ENCODE data around the gene DCAF4. TPM values are rescaled to one million over a fixed set of nuclear protein-coding genes. Genes with fewer than 3 reads are reported as not detected.

The DCAF4 gene
- total RNA-seq, 1 experiment from 2014 or later = 23.4 TPM

- H3K36me3 ChIP-seq (ENCODE audit: insufficient read depth, low read length, poor library complexity, severe bottlenecking) = no peaks in the 10 kb centered on the region
- POLR2A ChIA-PET (ENCODE audit: low non-redundant PET) = no interaction called here
- intact Hi-C loops (cut with micrococcal nuclease; ENCODE audit: unreplicated experiment) = no loop called here
- no peak for DNase-seq (ENCODE audit: low spot score)
- H3K9me3 ChIP-seq (ENCODE audit: low read depth, low read length, poor library complexity, severe bottlenecking) = no peaks in the 10 kb centered on the region
- BruUV-seq (replicated peaks) = no TSS peak
- H3K27me3 ChIP-seq (replicated peaks; ENCODE audit: insufficient read depth, low read depth, low read length, poor library complexity) = no peaks in the 10 kb centered on the region
- CTCF ChIA-PET = interaction anchor here (0.6 kb wide), 1 partner anchor 32 kb away, joined by 3 read pairs; no protein-coding TSS in a partner anchor
- no peak overlapping the region for H3K27ac ChIP-seq (ENCODE audit: low read depth, low read length, poor library complexity, severe bottlenecking)
- TF ChIP-seq EZH2 (IDR thresholded peaks at IDR 0.05; ENCODE audit: borderline replicate concordance, low read depth, low read length, poor library complexity, severe bottlenecking) (no peak), CTCF (conservative IDR thresholded peaks at IDR 0.05; ENCODE audit: low read depth, low read length) (no peak)
- no peaks in the 10 kb centered on the region for H3K4me1 ChIP-seq (ENCODE audit: insufficient read depth, low read length, poor library complexity, severe bottlenecking)
- H3K4me3 ChIP-seq (ENCODE audit: low read depth, low read length, poor library complexity, severe bottlenecking) = no peak overlapping the region
Measured at GRCh38 chr14:72916174-72916573, 10.1 kb upstream of the DCAF4 start.

GRCh38 chr14:72917094-72917802, 9.0 kb upstream of the DCAF4 start:
- CTCF ChIA-PET = interaction anchor here (0.5 to 1.1 kb wide), 2 partner anchors 15 to 31 kb away, joined by 4 to 5 read pairs; no protein-coding TSS in a partner anchor
- no peaks in the 10 kb centered on the region for H3K36me3 ChIP-seq (ENCODE audit: insufficient read depth, low read length, poor library complexity, severe bottlenecking)
- POLR2A ChIA-PET (ENCODE audit: low non-redundant PET) = interaction anchor here (0.5 kb wide), 1 partner anchor 111 kb away, joined by 10 read pairs; no protein-coding TSS in a partner anchor
- H3K27me3 ChIP-seq (replicated peaks; ENCODE audit: insufficient read depth, low read depth, low read length, poor library complexity) = no peaks in the 10 kb centered on the region
- TF ChIP-seq EZH2 (IDR thresholded peaks at IDR 0.05; ENCODE audit: borderline replicate concordance, low read depth, low read length, poor library complexity, severe bottlenecking) (no peak), CTCF (conservative IDR thresholded peaks at IDR 0.05; ENCODE audit: low read depth, low read length) (no peak)
- no peaks in the 10 kb centered on the region for H3K9me3 ChIP-seq (ENCODE audit: low read depth, low read length, poor library complexity, severe bottlenecking)
- no peak overlapping the region for H3K4me3 ChIP-seq (ENCODE audit: low read depth, low read length, poor library complexity, severe bottlenecking)
- no peak overlapping the region for H3K27ac ChIP-seq (ENCODE audit: low read depth, low read length, poor library complexity, severe bottlenecking)
- no peak for DNase-seq (ENCODE audit: low spot score)
- H3K4me1 ChIP-seq (ENCODE audit: insufficient read depth, low read length, poor library complexity, severe bottlenecking) = no peaks in the 10 kb centered on the region
- intact Hi-C loops (cut with micrococcal nuclease; ENCODE audit: unreplicated experiment) = no loop called here
- no TSS peak for BruUV-seq (replicated peaks)

- Histone ChIP-seq H3K36me3 (ENCODE audit: insufficient read depth, low read length, poor library complexity, severe bottlenecking) (no peaks in the 10 kb centered on the region), H3K27ac (ENCODE audit: low read depth, low read length, poor library complexity, severe bottlenecking) (no peak overlapping the region), H3K9me3 (ENCODE audit: low read depth, low read length, poor library complexity, severe bottlenecking) (no peaks in the 10 kb centered on the region), H3K4me1 (ENCODE audit: insufficient read depth, low read length, poor library complexity, severe bottlenecking) (no peaks in the 10 kb centered on the region), H3K27me3 (replicated peaks; ENCODE audit: insufficient read depth, low read depth, low read length, poor library complexity) (no peaks in the 10 kb centered on the region), H3K4me3 (ENCODE audit: low read depth, low read length, poor library complexity, severe bottlenecking) (no peak overlapping the region)
- TF ChIP-seq CTCF (conservative IDR thresholded peaks at IDR 0.05; ENCODE audit: low read depth, low read length) = peak; percentile 31; the same call in 1 of the 2 replicates
- TF ChIP-seq EZH2 (IDR thresholded peaks at IDR 0.05; ENCODE audit: borderline replicate concordance, low read depth, low read length, poor library complexity, severe bottlenecking) = no peak
- BruUV-seq (replicated peaks) = no TSS peak
- CTCF ChIA-PET = no interaction called here
- no peak for DNase-seq (ENCODE audit: low spot score)
- POLR2A ChIA-PET (ENCODE audit: low non-redundant PET) = no interaction called here
- intact Hi-C loops (cut with micrococcal nuclease; ENCODE audit: unreplicated experiment) = no loop called here
Measured at GRCh38 chr14:72920008-72920407, 6.3 kb upstream of the DCAF4 start.
